ENCODE results near the gene ACTR6.

DNA sequence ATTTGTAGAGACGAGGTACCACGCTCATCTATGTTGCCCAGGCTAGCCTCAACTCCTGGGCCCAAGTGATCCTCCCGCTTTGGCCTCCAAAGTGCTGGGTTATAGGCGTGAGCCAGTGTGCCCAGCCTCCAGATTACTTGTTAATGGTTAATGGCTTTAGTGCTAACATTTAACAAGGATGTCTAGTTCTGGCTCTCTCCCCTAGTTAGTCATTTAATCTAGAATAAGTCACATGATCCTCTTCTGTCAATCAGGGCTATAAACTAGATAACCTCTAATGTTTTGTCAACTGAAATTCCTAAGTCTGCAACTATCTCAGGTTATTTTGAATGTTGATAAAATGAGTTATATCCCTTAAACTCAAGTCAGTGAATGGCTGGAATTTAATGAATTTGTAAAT is 15.7 kb downstream of the ACTR6 start:
- no peak for TF ChIP-seq CTCF (IDR thresholded peaks at IDR 0.05)
- no peak for TF ChIP-seq POLR2A (IDR thresholded peaks at IDR 0.05)
- no peak for TF ChIP-seq POLR2AphosphoS5 (IDR thresholded peaks at IDR 0.05)
